Dendritic cell treated with granulocyte-macrophage colony-stimulating factor and Interleukin-4, amounts not matched to agents 40 ng/mL and 50 ng/mL, for 4 days (primary cell): Measurements from ENCODE around the gene SNTG2.

Source experiments
- H3K27ac Mint-ChIP-seq: one replicate; pipeline ENCODE4 v1.8.0; 2022; ENCODE audit warnings: mild to moderate bottlenecking, mixed read lengths
- H3K27me3 Mint-ChIP-seq: one replicate; pipeline ENCODE4 v1.8.0; 2022; ENCODE audit warnings: mild to moderate bottlenecking, mixed read lengths
- H3K36me3 Mint-ChIP-seq: one replicate; pipeline ENCODE4 v1.8.0; 2022; ENCODE audit warnings: low read depth, mixed read lengths
- H3K4me1 Mint-ChIP-seq: one replicate; pipeline ENCODE4 v1.8.0; 2022; ENCODE audit warnings: low read depth, mixed read lengths
- H3K4me3 Mint-ChIP-seq: one replicate; pipeline ENCODE4 v1.8.0; 2022; ENCODE audit warnings: mild to moderate bottlenecking, moderate library complexity, mixed read lengths
- H3K9me3 Mint-ChIP-seq: one replicate; pipeline ENCODE4 v1.8.0; 2022; ENCODE audit warnings: mixed read lengths
- intact Hi-C: fragments of 100-400 bp; cut with micrococcal nuclease; formaldehyde crosslinking; loops from one replicate; pipeline ENCODE4 v1.15.0; 2022

The SNTG2 gene

DNA sequence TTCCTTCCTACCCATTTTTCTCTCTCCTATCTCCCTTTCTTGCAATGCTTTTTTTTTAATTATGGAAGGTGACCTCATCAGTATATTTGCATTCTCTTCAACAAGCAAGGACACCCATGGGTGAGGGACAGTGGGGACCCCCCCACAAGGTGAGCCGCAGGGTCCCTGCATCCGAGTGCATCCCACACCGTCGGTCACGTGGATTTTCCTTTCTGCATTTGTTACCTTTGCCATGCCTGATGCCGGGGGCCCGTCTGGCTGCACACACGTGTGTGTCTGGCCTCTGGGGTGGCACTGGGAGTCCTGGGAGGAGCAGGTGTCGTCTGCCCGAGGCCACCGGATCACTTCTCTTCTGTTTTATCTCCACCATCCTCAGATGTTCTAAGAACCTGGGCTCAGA, 30.1 kb upstream of the SNTG2 start:
- intact Hi-C loops = no loop called here
- H3K4me3 Mint-ChIP-seq = no peak overlapping the region
- H3K27ac Mint-ChIP-seq = no peak overlapping the region
- no peaks in the 10 kb centered on the region for H3K36me3 Mint-ChIP-seq
- H3K4me1 Mint-ChIP-seq = no peaks in the 10 kb centered on the region
- no peaks in the 10 kb centered on the region for H3K27me3 Mint-ChIP-seq
- peaks cover 3% of the 10 kb centered on the region for H3K9me3 Mint-ChIP-seq

DNA sequence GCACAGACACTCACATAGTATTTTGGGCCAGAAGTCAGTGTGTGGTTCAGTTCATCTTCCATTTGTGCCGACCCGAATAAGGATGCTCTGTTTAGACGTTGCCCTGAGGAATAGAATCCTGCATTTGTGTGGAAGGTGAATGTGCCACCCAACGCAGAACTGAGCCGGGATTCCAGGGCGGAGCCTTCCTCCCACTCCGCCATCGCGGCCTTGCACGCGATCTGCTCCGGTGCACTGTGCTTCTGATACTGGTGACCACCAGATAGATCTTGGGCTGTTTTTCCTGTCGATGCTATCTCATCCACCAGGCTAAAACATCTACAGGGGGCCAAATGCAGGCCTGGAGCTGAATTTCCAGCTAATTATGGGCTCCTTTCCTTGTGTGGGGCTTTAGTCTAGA, 29.6 kb upstream of the SNTG2 start:
- no peaks in the 10 kb centered on the region for H3K36me3 Mint-ChIP-seq

DNA sequence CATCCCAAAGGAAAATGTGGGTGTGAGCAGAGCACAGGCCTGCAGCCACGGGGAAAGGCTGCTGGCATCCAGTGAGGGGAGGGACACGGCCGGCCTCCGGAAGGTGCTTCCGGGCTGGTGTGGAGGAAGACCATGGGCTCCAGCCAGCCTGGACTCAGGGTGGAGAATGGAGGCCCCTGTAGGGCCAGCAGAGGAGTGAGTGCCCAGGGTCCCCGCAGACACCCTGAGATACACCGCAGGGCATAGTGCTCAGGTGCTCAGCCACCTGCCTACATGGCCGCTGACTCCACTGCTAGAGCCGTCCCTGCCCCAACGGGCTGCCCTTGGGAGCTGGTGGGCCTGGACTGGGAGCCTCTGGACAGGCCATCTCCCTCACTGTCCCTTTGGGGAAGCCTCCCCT, 28.5 kb upstream of the SNTG2 start:
- Mint-ChIP-seq H3K4me1 (no peaks in the 10 kb centered on the region), H3K27me3 (no peaks in the 10 kb centered on the region), H3K4me3 (no peak overlapping the region)

More for the DNA sequence above, 29.6 kb upstream of the SNTG2 start:
- intact Hi-C loops = no loop called here
- H3K27me3 Mint-ChIP-seq = no peaks in the 10 kb centered on the region
- H3K4me3 Mint-ChIP-seq = no peak overlapping the region
- H3K27ac Mint-ChIP-seq = no peak overlapping the region
- no peaks in the 10 kb centered on the region for H3K4me1 Mint-ChIP-seq
- H3K9me3 Mint-ChIP-seq = peaks cover 8% of the 10 kb centered on the region

DNA sequence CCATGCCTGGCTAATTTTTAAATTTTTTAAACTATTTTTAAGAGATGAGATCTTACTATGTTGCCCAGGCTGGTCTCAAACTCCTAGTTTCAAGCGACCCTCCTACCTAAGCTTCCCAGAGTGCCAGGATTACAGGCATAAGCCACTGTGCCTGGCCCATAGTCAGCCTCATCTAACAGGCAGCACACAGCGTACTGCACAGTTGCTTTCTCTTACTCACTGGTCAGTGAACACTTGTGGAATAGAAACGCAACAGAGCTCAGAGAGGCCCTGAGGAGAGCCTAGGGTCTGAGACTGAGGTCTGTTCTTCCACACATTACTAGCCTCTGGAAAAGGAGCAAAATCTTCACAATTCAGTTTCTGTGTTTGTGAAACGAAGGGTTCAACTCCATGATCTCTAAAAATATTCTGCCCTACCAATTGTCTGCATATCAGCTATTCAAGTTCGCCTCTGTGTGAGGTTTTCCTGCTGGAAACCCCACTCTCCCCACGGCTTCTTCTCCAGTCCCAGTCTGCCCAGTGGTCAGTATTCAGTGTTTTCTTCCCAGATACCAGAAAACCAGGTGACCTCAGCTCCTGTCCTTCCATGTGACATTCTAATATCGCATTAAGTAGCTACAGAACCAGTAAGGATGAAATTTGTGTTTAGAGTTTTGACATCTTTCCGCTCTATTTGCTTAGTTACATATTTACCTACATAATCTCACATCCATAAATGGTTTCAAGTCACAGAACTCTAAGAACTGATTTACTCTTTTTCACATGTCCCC, 26.6 kb upstream of the SNTG2 start:
- Mint-ChIP-seq H3K27me3 (no peaks in the 10 kb centered on the region), H3K27ac (no peak overlapping the region), H3K4me3 (no peak overlapping the region), H3K4me1 (no peaks in the 10 kb centered on the region), H3K9me3 (peaks cover 29% of the 10 kb centered on the region), H3K36me3 (no peaks in the 10 kb centered on the region)
- intact Hi-C loops = no loop called here

More for the DNA sequence above, 28.5 kb upstream of the SNTG2 start:
- Mint-ChIP-seq H3K36me3 (no peaks in the 10 kb centered on the region), H3K9me3 (peaks cover 19% of the 10 kb centered on the region), H3K27ac (no peak overlapping the region)
- intact Hi-C loops = no loop called here

DNA sequence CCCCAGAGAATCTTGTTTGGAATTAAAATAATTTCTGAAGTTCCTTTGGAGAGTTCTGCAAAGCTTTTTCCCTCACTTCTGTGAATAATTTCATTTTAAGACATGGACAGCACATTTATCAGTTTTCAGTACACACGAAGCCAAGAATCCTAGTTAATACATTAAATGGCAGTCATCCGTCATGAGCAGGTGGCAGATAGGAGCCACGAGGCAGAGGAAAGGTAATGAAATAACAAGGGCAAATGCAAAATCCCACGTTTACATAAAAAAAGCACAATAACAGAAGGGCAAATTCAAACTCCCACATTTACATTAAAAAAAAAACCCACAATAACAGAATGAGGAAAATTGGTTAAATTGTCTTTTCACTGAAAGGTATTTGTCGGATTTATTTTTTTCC, 25.9 kb upstream of the SNTG2 start:
- H3K27me3 Mint-ChIP-seq = no peaks in the 10 kb centered on the region
- H3K27ac Mint-ChIP-seq = no peak overlapping the region
- peaks cover 29% of the 10 kb centered on the region for H3K9me3 Mint-ChIP-seq
- intact Hi-C loops = no loop called here
- no peaks in the 10 kb centered on the region for H3K36me3 Mint-ChIP-seq
- no peaks in the 10 kb centered on the region for H3K4me1 Mint-ChIP-seq
- no peak overlapping the region for H3K4me3 Mint-ChIP-seq

DNA sequence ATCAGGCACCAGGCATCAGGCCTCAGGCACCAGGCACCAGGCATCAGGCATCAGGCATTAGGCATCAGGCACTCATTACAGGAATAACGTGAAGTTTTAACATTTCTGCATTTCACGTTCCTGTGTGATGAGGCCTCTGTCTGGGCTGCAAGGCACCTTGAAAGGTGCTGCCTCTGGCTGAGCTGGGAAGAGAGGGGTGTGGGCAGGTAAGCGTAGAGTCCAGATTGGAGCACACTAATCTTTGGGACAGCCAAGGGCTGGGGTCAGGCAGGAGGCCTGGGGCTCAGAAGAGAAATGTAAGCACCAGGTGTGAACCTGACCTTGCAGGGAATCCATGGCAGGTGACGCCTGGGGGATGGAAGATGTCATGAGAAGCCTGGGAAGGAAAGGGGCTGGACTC, 25.3 kb upstream of the SNTG2 start:
- H3K27me3 Mint-ChIP-seq = no peaks in the 10 kb centered on the region
- no peak overlapping the region for H3K27ac Mint-ChIP-seq
- intact Hi-C loops = no loop called here
- no peaks in the 10 kb centered on the region for H3K4me1 Mint-ChIP-seq
- H3K9me3 Mint-ChIP-seq = peaks cover 29% of the 10 kb centered on the region
- H3K36me3 Mint-ChIP-seq = no peaks in the 10 kb centered on the region
- H3K4me3 Mint-ChIP-seq = no peak overlapping the region

DNA sequence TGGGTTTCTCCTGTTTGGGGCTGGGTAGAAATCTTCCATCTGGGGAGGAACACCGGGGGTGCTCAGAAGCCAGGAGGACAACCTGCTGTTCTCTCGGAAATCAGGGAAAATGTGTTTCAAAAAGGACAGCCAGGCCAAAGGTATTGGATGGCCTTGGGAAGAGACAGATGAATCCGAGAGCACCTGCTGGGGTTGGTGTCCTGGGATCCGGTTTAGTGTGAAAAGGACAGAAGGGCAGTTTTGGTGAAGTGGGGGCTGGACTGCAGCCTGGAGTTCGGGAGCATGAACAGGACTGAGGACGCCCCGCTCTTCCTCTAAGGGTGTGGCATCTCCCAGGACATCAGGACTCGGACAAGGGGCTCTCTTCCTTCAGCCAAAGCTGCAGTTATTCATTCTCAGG, 24.9 kb upstream of the SNTG2 start:
- intact Hi-C loops = no loop called here
- Mint-ChIP-seq H3K9me3 (peaks cover 29% of the 10 kb centered on the region), H3K27me3 (no peaks in the 10 kb centered on the region), H3K4me1 (no peaks in the 10 kb centered on the region), H3K36me3 (no peaks in the 10 kb centered on the region), H3K4me3 (no peak overlapping the region), H3K27ac (no peak overlapping the region)

DNA sequence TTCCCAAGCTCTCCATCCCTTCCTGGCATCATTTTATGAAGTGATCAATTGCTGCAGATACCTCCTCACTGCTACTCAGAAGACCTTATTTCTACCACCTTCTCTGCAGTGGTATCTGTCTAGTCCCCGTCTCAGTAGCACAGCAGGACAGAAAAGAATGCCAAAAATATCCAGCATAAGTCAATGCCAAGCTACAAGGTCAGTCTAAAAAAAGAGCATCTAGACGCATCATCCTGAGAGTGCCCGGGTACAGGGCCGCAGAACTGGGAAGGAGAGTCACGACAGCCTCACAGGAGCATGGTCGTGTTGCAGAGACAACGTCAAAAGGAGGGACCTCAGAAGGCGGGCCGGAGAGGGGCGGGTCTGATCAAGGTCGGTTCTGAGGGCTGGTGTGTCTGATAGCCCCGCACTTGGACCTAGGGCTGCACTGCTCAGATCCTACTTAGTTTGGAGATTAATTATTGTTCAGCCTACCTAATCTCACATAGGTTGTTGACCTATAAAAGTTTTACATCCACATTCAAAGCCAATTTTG, 24.3 kb upstream of the SNTG2 start:
- Mint-ChIP-seq H3K4me1 (no peaks in the 10 kb centered on the region), H3K4me3 (no peak overlapping the region), H3K27me3 (no peaks in the 10 kb centered on the region), H3K36me3 (no peaks in the 10 kb centered on the region), H3K27ac (no peak overlapping the region), H3K9me3 (peaks cover 29% of the 10 kb centered on the region)
- intact Hi-C loops = no loop called here

DNA sequence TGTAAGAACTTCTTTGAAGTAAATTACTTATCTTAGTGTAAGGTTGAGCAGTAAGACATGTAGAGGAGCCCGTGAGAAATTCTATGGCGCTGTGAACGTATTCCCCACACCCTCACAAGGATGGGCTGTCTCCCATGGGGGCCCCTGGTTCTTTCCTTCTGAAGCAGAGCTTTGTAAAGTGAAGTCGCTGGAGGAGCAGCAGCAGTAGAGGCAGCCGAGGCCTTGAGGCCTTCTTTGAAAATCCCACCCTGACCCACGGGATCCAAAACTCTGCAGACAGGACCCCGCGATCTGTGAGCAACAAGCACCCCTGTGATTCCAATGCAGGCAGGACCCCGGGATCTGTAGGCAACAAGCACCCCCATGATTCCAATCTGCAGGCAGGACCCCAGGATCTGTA, 23.8 kb upstream of the SNTG2 start:
- intact Hi-C loops = no loop called here
- no peak overlapping the region for H3K4me3 Mint-ChIP-seq
- no peak overlapping the region for H3K27ac Mint-ChIP-seq
- H3K9me3 Mint-ChIP-seq = peaks cover 29% of the 10 kb centered on the region
- no peaks in the 10 kb centered on the region for H3K4me1 Mint-ChIP-seq
- no peaks in the 10 kb centered on the region for H3K36me3 Mint-ChIP-seq
- H3K27me3 Mint-ChIP-seq = no peaks in the 10 kb centered on the region

DNA sequence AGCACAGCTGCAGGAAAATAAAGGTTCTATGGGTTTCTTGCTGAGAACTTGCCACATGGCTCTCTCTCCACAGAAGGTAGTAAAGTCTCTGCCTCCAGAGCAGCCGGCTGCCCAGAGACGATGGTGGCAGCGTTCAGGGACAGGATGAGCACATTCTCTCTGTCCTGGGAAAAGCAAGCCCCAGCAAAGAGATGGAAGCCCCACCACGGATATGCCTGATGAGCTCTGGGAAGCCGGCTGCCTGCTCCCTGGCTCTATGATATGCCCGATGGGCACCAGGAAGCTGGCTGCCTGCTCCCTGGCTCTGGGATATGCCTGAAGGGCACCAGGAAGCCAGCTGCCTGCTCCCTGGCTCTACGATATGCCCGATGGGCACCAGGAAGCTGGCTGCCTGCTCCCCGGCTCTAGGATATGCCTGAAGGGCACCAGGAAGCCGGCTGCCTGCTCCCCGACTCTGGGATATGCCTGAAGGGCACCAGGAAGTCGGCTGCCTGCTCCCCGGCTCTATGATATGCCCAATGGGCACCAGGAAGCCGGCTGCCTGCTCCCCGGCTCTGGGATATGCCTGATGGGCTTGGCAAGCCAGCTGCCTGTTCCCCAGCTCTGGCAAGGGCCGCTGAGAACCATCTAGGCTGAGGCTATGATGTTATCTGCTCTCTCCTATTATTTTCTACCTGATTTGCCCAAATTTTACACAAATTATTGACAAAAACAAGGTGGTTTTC, 21.5 kb upstream of the SNTG2 start:
- Mint-ChIP-seq H3K9me3 (peaks cover 29% of the 10 kb centered on the region), H3K27ac (no peak overlapping the region), H3K4me1 (no peaks in the 10 kb centered on the region), H3K36me3 (no peaks in the 10 kb centered on the region), H3K4me3 (no peak overlapping the region), H3K27me3 (no peaks in the 10 kb centered on the region)
- intact Hi-C loops = no loop called here

DNA sequence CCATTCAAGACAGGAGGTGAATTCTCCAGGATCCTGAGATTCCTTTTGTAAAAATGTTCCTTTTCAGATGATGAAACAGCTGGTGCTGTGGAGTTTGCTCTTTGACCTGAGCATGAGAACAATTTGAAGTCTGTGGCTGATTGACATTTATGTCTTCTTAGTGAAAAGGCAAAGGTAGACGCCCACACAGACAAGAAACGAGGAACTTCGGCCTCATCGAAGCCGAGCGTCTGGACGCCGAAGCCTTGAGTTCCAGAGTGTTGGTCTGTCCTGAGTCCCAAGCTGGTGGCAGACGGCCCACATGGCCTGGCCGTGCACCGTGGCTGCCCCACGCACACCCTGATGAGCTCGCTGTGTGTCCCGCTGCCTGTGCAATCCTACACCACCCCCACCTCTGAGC, 20.7 kb upstream of the SNTG2 start:
- no peaks in the 10 kb centered on the region for H3K4me1 Mint-ChIP-seq
- intact Hi-C loops = no loop called here
- no peak overlapping the region for H3K4me3 Mint-ChIP-seq
- peaks cover 29% of the 10 kb centered on the region for H3K9me3 Mint-ChIP-seq
- H3K27ac Mint-ChIP-seq = no peak overlapping the region
- no peaks in the 10 kb centered on the region for H3K27me3 Mint-ChIP-seq
- H3K36me3 Mint-ChIP-seq = no peaks in the 10 kb centered on the region

DNA sequence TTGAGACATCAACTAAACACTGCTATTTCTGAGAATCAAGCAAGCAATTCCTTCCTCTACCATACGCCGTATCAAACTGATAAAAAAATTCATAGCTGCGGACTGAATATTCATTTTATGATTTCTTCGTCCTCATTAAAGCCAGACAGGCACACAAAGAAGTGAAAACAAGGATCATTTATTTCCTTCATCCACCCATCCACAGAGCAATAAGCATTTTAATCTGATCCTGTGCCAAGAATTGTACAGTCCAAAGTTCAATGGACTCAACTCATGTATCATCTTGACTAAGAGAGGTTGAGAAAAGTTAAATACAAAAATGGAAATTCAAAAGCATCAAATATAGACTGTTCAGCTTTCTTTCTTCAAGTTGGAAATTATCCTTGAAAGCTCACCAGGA, 19.7 kb upstream of the SNTG2 start:
- Mint-ChIP-seq H3K27me3 (no peaks in the 10 kb centered on the region), H3K36me3 (no peaks in the 10 kb centered on the region), H3K4me1 (no peaks in the 10 kb centered on the region), H3K9me3 (peaks cover 22% of the 10 kb centered on the region), H3K4me3 (no peak overlapping the region), H3K27ac (no peak overlapping the region)
- intact Hi-C loops = no loop called here

DNA sequence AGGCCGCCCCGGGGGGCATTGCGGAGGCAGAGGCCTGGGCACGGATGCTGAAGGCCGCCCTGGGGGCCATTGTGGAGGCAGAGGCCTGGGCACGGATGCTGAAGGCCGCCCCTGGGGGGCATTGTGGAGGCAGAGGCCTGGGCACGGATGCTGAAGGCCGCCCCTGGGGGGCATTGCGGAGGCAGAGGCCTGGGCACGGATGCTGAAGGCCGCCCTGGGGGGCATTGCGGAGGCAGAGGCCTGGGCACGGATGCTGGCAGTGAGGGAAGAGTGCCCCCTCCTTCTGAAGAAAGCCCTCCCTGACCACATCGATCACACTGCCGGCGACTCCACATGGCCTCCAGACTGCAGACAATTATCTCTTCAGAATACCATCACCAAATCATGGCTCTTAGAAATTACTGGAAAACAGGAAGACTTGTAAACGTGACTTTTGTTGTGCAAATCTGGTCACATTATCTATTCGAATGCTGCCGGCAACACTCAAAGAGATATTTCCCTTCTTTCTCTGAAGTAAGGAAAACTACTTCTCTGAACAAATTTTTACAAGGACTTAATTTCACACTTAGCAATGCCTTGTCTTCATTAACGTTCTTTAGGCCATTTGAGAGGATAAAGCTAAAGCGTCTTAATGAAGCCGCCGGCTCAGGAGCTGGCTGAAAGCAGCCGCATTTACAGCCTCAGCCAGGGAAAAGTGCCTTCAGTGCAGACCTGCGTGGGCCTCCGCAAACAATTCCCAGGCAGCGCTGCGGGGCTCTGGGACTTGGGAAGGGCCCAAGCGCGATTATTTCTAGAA, 18.1 kb upstream of the SNTG2 start:
- H3K27ac Mint-ChIP-seq = no peak overlapping the region
- H3K27me3 Mint-ChIP-seq = no peaks in the 10 kb centered on the region
- H3K4me1 Mint-ChIP-seq = no peaks in the 10 kb centered on the region
- H3K9me3 Mint-ChIP-seq = peaks cover 6% of the 10 kb centered on the region
- intact Hi-C loops = no loop called here
- H3K36me3 Mint-ChIP-seq = no peaks in the 10 kb centered on the region
- H3K4me3 Mint-ChIP-seq = no peak overlapping the region

DNA sequence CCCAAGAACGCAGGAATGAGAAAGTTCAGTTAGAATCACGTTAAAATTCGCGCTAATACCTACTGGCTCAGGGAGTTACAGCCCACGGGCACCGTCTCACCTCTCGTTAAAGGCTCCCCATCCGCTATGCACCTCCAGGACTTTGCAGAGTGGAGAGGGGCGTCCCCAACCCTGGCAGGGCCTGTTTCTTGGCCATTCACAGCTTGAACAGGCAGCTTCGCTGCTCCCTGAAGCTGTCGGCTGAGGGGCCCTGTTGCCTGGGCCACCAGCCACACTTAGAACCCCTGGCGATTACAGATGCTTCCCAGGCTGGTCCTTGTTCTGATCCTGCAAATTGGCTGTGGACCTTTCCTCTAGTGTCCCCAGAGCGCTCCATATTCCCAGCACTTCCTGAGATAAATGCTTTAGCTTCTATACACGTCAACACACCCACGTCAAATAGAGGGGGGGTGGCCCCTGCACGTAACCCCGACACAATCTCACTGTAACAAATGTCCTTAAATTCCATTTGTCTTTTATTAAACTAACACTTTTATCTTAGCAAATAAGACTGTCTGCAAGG, 16.8 kb upstream of the SNTG2 start:
- Mint-ChIP-seq H3K27me3 (no peaks in the 10 kb centered on the region), H3K4me3 (no peak overlapping the region), H3K9me3 (no peaks in the 10 kb centered on the region), H3K36me3 (no peaks in the 10 kb centered on the region), H3K27ac (no peak overlapping the region), H3K4me1 (no peaks in the 10 kb centered on the region)
- intact Hi-C loops = no loop called here
